ENCODE measurements around the gene IL17C. TPM values are rescaled to one million over a fixed set of nuclear protein-coding genes. Genes with fewer than 3 reads are reported as not detected.

The IL17C gene
- total and polyA plus RNA-seq, 9 of the 15 experiments (the other 6 are each of a cell fraction or from before 2014, with no cell fraction given) = not detected

GRCh38 chr16:88619859-88620815 is 18.2 kb upstream of the IL17C start:
- DNase-seq (ENCODE audit: extremely low read depth in 1 of 4, low spot score in 3 of 4) (no peak), FAIRE-seq (peak; percentile 59)

More at GRCh38 chr16:88619859-88620815, 18.2 kb upstream of the IL17C start:
- Histone ChIP-seq H3K9me3 (replicated peaks; ENCODE audit: control insufficient read depth, insufficient read depth, low read depth, low read length) (no peaks in the 10 kb centered on the region), H3K4me2 (ENCODE audit: insufficient read depth, low read length) (no peak overlapping the region), H3K36me3 (ENCODE audit: control insufficient read depth, insufficient read depth, low read length) (peaks cover 86% of the 10 kb centered on the region), H3K4me3 (no peak overlapping the region), H3K27me3 (ENCODE audit: control insufficient read depth in 2 of 2, insufficient read depth in 2 of 2, low read length in 2 of 2) (no peaks in the 10 kb centered on the region), H3K79me2 (ENCODE audit: control insufficient read depth, insufficient read depth, low read length) (peaks cover 47% of the 10 kb centered on the region), H4K20me1 (replicated peaks; ENCODE audit: control insufficient read depth, insufficient read depth, low read length) (peaks cover 12% of the 10 kb centered on the region; the same call in 1 of the 2 replicates), H2AFZ (ENCODE audit: low read depth, low read length) (no peak overlapping the region), H3K27ac (ENCODE audit: extremely low read depth, low read depth, low read length) (no peak overlapping the region), H3K9me1 (ENCODE audit: control insufficient read depth, insufficient read depth, low read length) (peaks cover 9% of the 10 kb centered on the region), H3K4me1 (replicated peaks in 1 of 2; ENCODE audit: control insufficient read depth in 2 of 2, insufficient read depth in 2 of 2, low read length in 2 of 2) (peaks cover 24 to 53% of the 10 kb centered on the region in 2 experiments; a peak in 4 of 5 replicates), H3K9ac (ENCODE audit: insufficient read depth in 1 of 2, low read depth in 2 of 2, low read length in 2 of 2) (no peak overlapping the region)
- WGBS (ENCODE audit: insufficient coverage, low coverage, missing lambda C conversion rate) = 93% methylated on average over 14 of the region's 14 CpGs
- in situ Hi-C loops (cut with MboI) (no loop called here), intact Hi-C loops (cut with micrococcal nuclease) (no loop called here)
- POLR2A ChIA-PET = interaction anchor here (0.5 to 1.3 kb wide), 6 partner anchors 9 to 523 kb away, joined by 3 to 5 read pairs (median 4); partner anchors contain the start of gene IL17C
- CTCF ChIA-PET (ENCODE audit: low intra/inter-chr PET ratio) = no interaction called here
- TF ChIP-seq MTA3 (IDR thresholded peaks at IDR 0.05; ENCODE audit: borderline replicate concordance) (no peak), ZC3H4 (CRISPR knock-in tag; IDR thresholded peaks at IDR 0.05; ENCODE audit: borderline replicate concordance) (0 out of 2 replicates have a peak, but pooled peaks have one; percentile 26), PREB (CRISPR knock-in tag; IDR thresholded peaks at IDR 0.05) (no peak), SRSF1 (IDR thresholded peaks at IDR 0.05; ENCODE audit: low read depth, low read length) (no peak)
- no peak for ATAC-seq
- no TSS peak for BruUV-seq (replicated peaks)

Data from K562 (cell line).